Stimulated activated CD4-positive, alpha-beta T cell treated with anti-CD3 and anti-CD28 coated beads, Interleukin-4, amount 100 ng/mL, for 48 hours (primary cell): Measurements from ENCODE around the gene CUZD1.
"Not testable (repeated sequence)": the region's sequence is repeated elsewhere in the genome, so short reads cannot be mapped to it uniquely, and the experiment has no call there.

Experiments used
- DNase-seq, 2 donors: peaks; one replicate each; pipeline ENCODE4 v3.0.0-alpha.2; 2020; ENCODE audit warnings: low read depth in 2 of 2

CUZD1 gene

GRCh38 chr10:122845783-122846332 lies at the start of gene CUZD1:
Gene CUZD1 (minus strand): TSS chr10:122845857. CDS start chr10:122845843, 14 bp downstream.
- no peak for DNase-seq

- no peak for DNase-seq
These were observed 48.7 kb upstream of the CUZD1 start for GRCh38 chr10:122894261-122894944.

- DNase-seq, result no peak
These were observed 38.5 kb upstream of the CUZD1 start for GRCh38 chr10:122884166-122884565.

- DNase-seq, result no peak
These were observed 37.1 kb upstream of the CUZD1 start for GRCh38 chr10:122882766-122883165.

GRCh38 chr10:122879339-122880273 lies 33.9 kb upstream of the CUZD1 start, which contains the start of gene FAM24B:
Gene FAM24B (minus strand): TSS chr10:122879581. CDS start chr10:122850515, 29,066 bp downstream.
- DNase-seq, result peak; percentile 86 to 90

- DNase-seq, result peak in 1 of 2 donors; percentile 3
These were observed 33.2 kb upstream of the CUZD1 start for GRCh38 chr10:122878799-122879338.

- no peak for DNase-seq
These were observed 31.6 kb upstream of the CUZD1 start for GRCh38 chr10:122877264-122877663.

- DNase-seq, result no peak
These were observed 30.8 kb upstream of the CUZD1 start for GRCh38 chr10:122876467-122876855.

GRCh38 chr10:122875843-122876466 lies 30.3 kb upstream of the CUZD1 start:
- DNase-seq, result no peak

- not testable (repeated sequence) for DNase-seq
These were observed 26.3 kb upstream of the CUZD1 start for GRCh38 chr10:122871947-122872346.

GRCh38 chr10:122868768-122869167 lies 23.1 kb upstream of the CUZD1 start:
- DNase-seq, result not testable (repeated sequence)

- DNase-seq, result not testable (repeated sequence)
These were observed 21.3 kb upstream of the CUZD1 start for GRCh38 chr10:122866757-122867482.

GRCh38 chr10:122864901-122865300 lies 19.2 kb upstream of the CUZD1 start:
- no peak for DNase-seq

- DNase-seq, result no peak
These were observed 18.5 kb upstream of the CUZD1 start for GRCh38 chr10:122864194-122864592.

- DNase-seq, result no peak
These were observed 17.8 kb upstream of the CUZD1 start for GRCh38 chr10:122863216-122864193.

- no peak for DNase-seq
These were observed 16.1 kb upstream of the CUZD1 start for GRCh38 chr10:122861711-122862161.

- no peak for DNase-seq
These were observed 13.9 kb upstream of the CUZD1 start for GRCh38 chr10:122859527-122859926.

GRCh38 chr10:122858042-122858441 lies 12.4 kb upstream of the CUZD1 start:
- DNase-seq, result not testable (repeated sequence)

- no peak for DNase-seq
These were observed 11.2 kb upstream of the CUZD1 start for GRCh38 chr10:122856902-122857301.

GRCh38 chr10:122855745-122856144 lies 10.1 kb upstream of the CUZD1 start:
- DNase-seq, result no peak
